DMS114 treated with DMSO at 0.1 percent for 48 hours (cell line): ENCODE results near the gene RNF149.
"Not testable (repeated sequence)": the region's sequence is repeated elsewhere in the genome, so short reads cannot be mapped to it uniquely, and the experiment has no call there.

ENCODE experiments used
- DNase-seq: peaks from one replicate; lab custom pipeline; 2025; ENCODE audit not compliant: unreplicated experiment; lab: John Stamatoyannopoulos, UW

The RNF149 gene

DNA sequence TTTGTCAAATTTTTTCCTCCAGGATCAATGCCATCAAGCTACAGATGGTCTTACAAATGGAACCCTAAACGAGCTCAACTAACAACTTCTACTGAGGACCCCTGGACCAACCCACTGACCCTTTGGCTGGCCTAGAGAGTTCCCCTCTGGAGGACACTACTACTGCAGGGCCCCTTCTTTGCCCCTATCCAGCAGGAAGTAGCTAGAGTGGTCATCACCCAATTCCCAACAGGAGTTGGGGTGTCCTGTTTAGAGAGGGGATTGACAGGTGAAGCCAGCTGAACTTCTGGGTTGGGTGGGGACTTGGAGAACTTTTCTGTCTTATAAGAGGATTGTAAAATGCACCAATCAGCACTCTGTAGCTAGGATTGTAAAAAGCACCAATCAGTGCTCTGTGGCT, 72.5 kb downstream of the RNF149 start:
- not testable (repeated sequence) for DNase-seq

- no peak for DNase-seq
Measured at GRCh38 chr2:101234169-101234938, 74.1 kb downstream of the RNF149 start.

- no peak for DNase-seq
Measured at GRCh38 chr2:101232770-101233169, 75.7 kb downstream of the RNF149 start.

- no peak for DNase-seq
Measured at GRCh38 chr2:101231937-101232730, 76.4 kb downstream of the RNF149 start.

- DNase-seq, result no peak
Measured at GRCh38 chr2:101231240-101231639, 77.3 kb downstream of the RNF149 start.

GRCh38 chr2:101230541-101231001, 77.9 kb downstream of the RNF149 start:
- no peak for DNase-seq
